Umbilical cord (tissue), 2 donors: Measurements from ENCODE around the gene INPP5D. TPM values are rescaled to one million over a fixed set of nuclear protein-coding genes. Genes with fewer than 3 reads are reported as not detected.
"Not testable (repeated sequence)": the region's sequence is repeated elsewhere in the genome, so short reads cannot be mapped to it uniquely, and the experiment has no call there.

Source experiments
- DNase-seq: peaks from one replicate; pipeline ENCODE4 v3.0.0-alpha.2; 2015; ENCODE audit warnings: low spot score
- total RNA-seq: library from RNA; depleted of rRNA; stranded (reverse); fragments of >200 nt; gene quantifications from one replicate; pipeline ENCODE4 v1.2.3, GENCODE V29; 2014; ENCODE audit warnings: low replicate concordance; ENCODE audit not compliant: insufficient read depth

Gene INPP5D
- total RNA-seq, 1 donor from 2014 or later = 5.8 TPM

GRCh38 chr2:233032551-233033320 is 27.4 kb upstream of the INPP5D start, which contains the start of gene NEU2:
TSS of gene NEU2 (plus strand) at chr2:233032672. CDS start at chr2:233032672, 0 bp downstream.
- DNase-seq = no peak

GRCh38 chr2:233033672-233034071 is 26.5 kb upstream of the INPP5D start:
- no peak for DNase-seq

- DNase-seq = no peak
Measured at GRCh38 chr2:233034091-233034882, 25.9 kb upstream of the INPP5D start.

- no peak for DNase-seq
Measured at GRCh38 chr2:233035426-233036161, 24.5 kb upstream of the INPP5D start.

- no peak for DNase-seq
Measured at GRCh38 chr2:233036162-233036838, 23.8 kb upstream of the INPP5D start.

GRCh38 chr2:233037078-233037477 is 23.1 kb upstream of the INPP5D start:
- no peak for DNase-seq

- DNase-seq = no peak
Measured at GRCh38 chr2:233039212-233039845, 20.8 kb upstream of the INPP5D start.

GRCh38 chr2:233039846-233040530 is 20.2 kb upstream of the INPP5D start:
- no peak for DNase-seq

GRCh38 chr2:233040571-233040970 is 19.6 kb upstream of the INPP5D start:
- no peak for DNase-seq

- no peak for DNase-seq
Measured at GRCh38 chr2:233041722-233042323, 18.3 kb upstream of the INPP5D start.

GRCh38 chr2:233042549-233042948 is 17.6 kb upstream of the INPP5D start:
- DNase-seq = no peak

GRCh38 chr2:233044974-233045605 is 15.1 kb upstream of the INPP5D start:
- no peak for DNase-seq

- DNase-seq = no peak
Measured at GRCh38 chr2:233047206-233047605, 12.9 kb upstream of the INPP5D start.

- DNase-seq = no peak
Measured at GRCh38 chr2:233047667-233048066, 12.5 kb upstream of the INPP5D start.

- no peak for DNase-seq
Measured at GRCh38 chr2:233048569-233049193, 11.5 kb upstream of the INPP5D start.

- DNase-seq = no peak
Measured at GRCh38 chr2:233049194-233049761, 10.9 kb upstream of the INPP5D start.

GRCh38 chr2:233051241-233052149 is 8.6 kb upstream of the INPP5D start:
- peak; percentile 54 for DNase-seq

- DNase-seq = not testable (repeated sequence)
Measured at GRCh38 chr2:233052517-233052916, 7.6 kb upstream of the INPP5D start.
